T-cell (primary cell): ENCODE results near the gene SLC22A4. TPM values are rescaled to one million over a fixed set of nuclear protein-coding genes. Genes with fewer than 3 reads are reported as not detected.

Experiments used
- ATAC-seq, 4 experiments: fragments of 200-7000 bp in 3 of 4; fragments of 150-1000 bp in 1 of 4; cut with Tn5 transposase; replicated peaks in 1 of 4; 1 replicate in 3 of 4; 2 replicates in 1 of 4; pipeline ENCODE4 v1.10.0; 2021; ENCODE audit warnings: moderate library complexity in 3 of 4, mild to moderate bottlenecking in 2 of 4, moderate number of reproducible peaks in 1 of 4
- CTCF ChIA-PET, 2 donors: fragments of 300-600 bp; sonication (Branson Sonifier 250); formaldehyde crosslinking; loops; one replicate each; lab custom pipeline; 2022; ENCODE audit warnings: antibody characterized with exemption in 2 of 2; lab: Charles Lee
- POLR2A ChIA-PET, 2 donors: fragments of 300-600 bp; sonication (Branson Sonifier 250); formaldehyde crosslinking; loops; one replicate each; lab custom pipeline; 2022; ENCODE audit warnings: antibody characterized with exemption in 2 of 2; lab: Charles Lee
- DNase-seq, 35 experiments: peaks; one replicate each; pipeline versions ENCODE4 v3.0.0 to v3.0.0-alpha.2; 2013 to 2023
- H3K27ac ChIP-seq: one replicate; pipeline ENCODE4 v1.5.1; 2013; ENCODE audit warnings: low read length
- H3K27me3 ChIP-seq, 2 experiments: replicated peaks in 1 of 2; 1 replicate in 1 of 2; 2 replicates in 1 of 2; pipeline versions ENCODE4 v1.6.1 to v1.7.0; 2013; ENCODE audit warnings: low read length in 1 of 2, mixed read lengths in 1 of 2; ENCODE audit not compliant: control insufficient read depth in 2 of 2, insufficient read depth in 2 of 2; ENCODE audit errors: extremely low read depth in 1 of 2
- H3K36me3 ChIP-seq, 2 donors: 1 replicate in 1 of 2; 2 replicates in 1 of 2; pipeline versions ENCODE4 v1.6.1 to v1.7.0; 2013; ENCODE audit warnings: low read length in 1 of 2; ENCODE audit not compliant: control insufficient read depth in 2 of 2, insufficient read depth in 1 of 2; ENCODE audit errors: extremely low read depth in 1 of 2
- H3K4me1 ChIP-seq, 2 experiments: 1 replicate in 1 of 2; 2 replicates in 1 of 2; pipeline versions ENCODE4 v1.6.1 to v1.7.0; 2013; ENCODE audit warnings: low read length in 2 of 2, mixed read lengths in 1 of 2; ENCODE audit not compliant: insufficient read depth in 2 of 2, control insufficient read depth in 1 of 2; ENCODE audit errors: extremely low read depth in 1 of 2
- H3K4me3 ChIP-seq, 2 donors: 1 replicate in 1 of 2; 2 replicates in 1 of 2; pipeline versions ENCODE4 v1.5.1 to v1.7.0; 2013; ENCODE audit warnings: mild to moderate bottlenecking in 2 of 2, low read length in 1 of 2, moderate library complexity in 1 of 2; ENCODE audit not compliant: control insufficient read depth in 1 of 2; ENCODE audit errors: extremely low read depth in 1 of 2
- H3K9me3 ChIP-seq: 2 replicates; pipeline ENCODE4 v1.7.0; 2013
- H3K27ac Mint-ChIP-seq, 2 donors: one replicate each; pipeline ENCODE4 v1.8.0; 2020 to 2021; ENCODE audit warnings: mild to moderate bottlenecking in 2 of 2, mixed read lengths in 2 of 2
- H3K27me3 Mint-ChIP-seq, 2 donors: one replicate each; pipeline ENCODE4 v1.8.0; 2021 to 2022; ENCODE audit warnings: mixed read lengths in 2 of 2
- H3K36me3 Mint-ChIP-seq: one replicate; pipeline ENCODE4 v1.8.0; 2021; ENCODE audit warnings: mixed read lengths
- H3K4me1 Mint-ChIP-seq, 3 donors: one replicate each; pipeline ENCODE4 v1.8.0; 2020 to 2022; ENCODE audit warnings: mixed read lengths in 3 of 3, mild to moderate bottlenecking in 1 of 3
- H3K4me3 Mint-ChIP-seq, 3 donors: one replicate each; pipeline ENCODE4 v1.8.0; 2020 to 2022; ENCODE audit warnings: mild to moderate bottlenecking in 3 of 3, mixed read lengths in 3 of 3, moderate library complexity in 3 of 3
- H3K9me3 Mint-ChIP-seq, 3 donors: one replicate each; pipeline ENCODE4 v1.8.0; 2020 to 2022; ENCODE audit warnings: mixed read lengths in 3 of 3
- WGBS: methylation state at CpG from one replicate; pipeline ENCODE4 v1.1.5; 2013; ENCODE audit warnings: missing lambda C conversion rate; ENCODE audit not compliant: insufficient coverage; 5-methylcytosine and 5-hydroxymethylcytosine counted together
- total RNA-seq, 35 experiments: library from RNA in 6 of 35; stranded (reverse) in 6 of 35; fragments of 120-200 nt in 1 of 35; gene quantifications; one replicate each; pipeline versions ENCODE4 v1.2.1 to v1.2.4 and lab custom pipeline; 2013 to 2026

SLC22A4 gene
- total RNA-seq, 5 donors from 2014 or later (not counting 1 experiment from before 2014, with no cell fraction given), result 0.20 TPM; not detected in 4

DNA sequence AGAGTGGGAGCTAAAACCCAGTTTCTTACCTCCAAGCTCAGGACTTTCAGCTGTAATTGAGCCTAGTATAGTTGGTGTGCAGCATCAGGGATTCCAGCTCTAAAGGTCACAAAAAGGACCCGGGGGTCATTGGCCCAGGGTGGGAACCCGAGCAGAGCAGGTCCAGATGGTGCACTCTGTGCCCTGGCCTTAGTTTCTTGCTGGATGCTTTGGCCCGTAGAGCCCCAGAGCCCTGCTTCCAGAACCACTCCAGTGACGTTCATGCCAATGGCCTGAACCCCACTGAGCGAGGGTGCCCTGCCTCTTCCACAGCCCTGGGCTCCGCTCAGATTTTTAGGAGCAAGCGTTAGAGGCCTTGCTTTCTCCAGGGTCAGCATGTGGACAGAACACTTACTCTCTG lies 83.5 kb downstream of the SLC22A4 start:
- CTCF ChIA-PET, result no interaction called here
- no peaks in the 10 kb centered on the region for H3K9me3 Mint-ChIP-seq

GRCh38 chr5:132378580-132378979 lies 84.4 kb downstream of the SLC22A4 start:
- peaks cover 22% of the 10 kb centered on the region for H3K36me3 Mint-ChIP-seq
- peaks cover under 1 to 9% of the 10 kb centered on the region in 2 donors for H3K36me3 ChIP-seq
- WGBS, result 100% methylated on average over 2 of the region's 3 CpGs
- H3K4me1 Mint-ChIP-seq, result no peaks in the 10 kb centered on the region
- H3K9me3 ChIP-seq, result no peaks in the 10 kb centered on the region
- ATAC-seq (no peak), DNase-seq (no peak)
- ChIA-PET CTCF (no interaction called here), POLR2A (no interaction called here)
- H3K9me3 Mint-ChIP-seq, result no peaks in the 10 kb centered on the region
- H3K4me3 Mint-ChIP-seq, result no peak overlapping the region
- H3K27me3 ChIP-seq, result no peaks in the 10 kb centered on the region
- no peak overlapping the region for H3K4me3 ChIP-seq
- H3K27ac ChIP-seq, result no peak overlapping the region
- no peak overlapping the region for H3K27ac Mint-ChIP-seq
- no peaks in the 10 kb centered on the region for H3K4me1 ChIP-seq
- no peaks in the 10 kb centered on the region for H3K27me3 Mint-ChIP-seq

More for the DNA sequence above, 83.5 kb downstream of the SLC22A4 start:
- DNase-seq (no peak), ATAC-seq (no peak)
- H3K27ac Mint-ChIP-seq, result no peak overlapping the region
- H3K9me3 ChIP-seq, result no peaks in the 10 kb centered on the region
- H3K36me3 ChIP-seq, result peaks cover 0 to 9% of the 10 kb centered on the region in 2 donors
- POLR2A ChIA-PET, result no interaction called here
- H3K36me3 Mint-ChIP-seq, result peaks cover 22% of the 10 kb centered on the region
- peaks cover under 1% of the 10 kb centered on the region in 3 donors for H3K4me1 Mint-ChIP-seq
- H3K27me3 ChIP-seq, result no peaks in the 10 kb centered on the region
- 82% methylated on average over 6 of the region's 7 CpGs for WGBS
- H3K4me3 Mint-ChIP-seq, result no peak overlapping the region
- H3K4me1 ChIP-seq, result no peaks in the 10 kb centered on the region
- H3K4me3 ChIP-seq, result no peak overlapping the region
- H3K27ac ChIP-seq, result no peak overlapping the region
- no peaks in the 10 kb centered on the region for H3K27me3 Mint-ChIP-seq

GRCh38 chr5:132380047-132380446 lies 85.9 kb downstream of the SLC22A4 start:
- ChIA-PET CTCF (no interaction called here), POLR2A (no interaction called here)
- Histone ChIP-seq H3K9me3 (no peaks in the 10 kb centered on the region), H3K27ac (no peak overlapping the region), H3K4me3 (no peak overlapping the region), H3K27me3 (no peaks in the 10 kb centered on the region), H3K4me1 (no peaks in the 10 kb centered on the region), H3K36me3 (peaks cover 4 to 9% of the 10 kb centered on the region in 2 donors)
- Mint-ChIP-seq H3K9me3 (no peaks in the 10 kb centered on the region), H3K4me1 (peaks cover 2 to 3% (median 2%) of the 10 kb centered on the region in 3 donors), H3K27ac (no peak overlapping the region), H3K4me3 (no peak overlapping the region), H3K27me3 (no peaks in the 10 kb centered on the region), H3K36me3 (peaks cover 22% of the 10 kb centered on the region)
- ATAC-seq (no peak), DNase-seq (no peak)
- 94% methylated on average over 6 of the region's 6 CpGs for WGBS

DNA sequence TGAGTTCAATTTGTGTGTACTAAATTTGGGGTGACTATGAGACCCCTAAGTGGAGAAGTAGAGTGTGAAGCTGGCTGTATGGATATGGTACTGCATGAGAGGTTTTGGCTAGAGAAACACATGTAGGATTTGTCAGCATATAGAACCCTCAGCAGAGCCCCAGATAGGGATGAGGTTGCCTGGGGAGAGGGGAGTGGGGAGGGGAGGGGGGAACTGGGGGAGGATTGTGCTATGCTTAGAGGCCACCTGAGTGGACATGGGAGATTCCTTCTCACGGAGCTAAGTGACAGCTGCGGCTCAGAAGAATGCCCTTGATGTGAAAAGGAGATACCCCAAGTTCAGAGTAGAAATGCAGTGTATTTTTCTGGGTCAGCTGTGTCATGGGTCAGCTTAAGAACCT lies 86.5 kb downstream of the SLC22A4 start:
- Histone ChIP-seq H3K36me3 (peaks cover 4 to 9% of the 10 kb centered on the region in 2 donors), H3K4me3 (no peak overlapping the region), H3K4me1 (peaks cover 0 to 7% of the 10 kb centered on the region in 2 experiments), H3K27ac (no peak overlapping the region), H3K27me3 (no peaks in the 10 kb centered on the region), H3K9me3 (no peaks in the 10 kb centered on the region)
- CTCF ChIA-PET, result no interaction called here
- ATAC-seq (no peak), DNase-seq (no peak)
- WGBS, result 93% methylated on average over 2 of the region's 2 CpGs
- Mint-ChIP-seq H3K9me3 (no peaks in the 10 kb centered on the region), H3K36me3 (peaks cover 22% of the 10 kb centered on the region), H3K4me1 (peaks cover 9 to 10% (median 9%) of the 10 kb centered on the region in 3 donors), H3K27me3 (no peaks in the 10 kb centered on the region), H3K27ac (no peak overlapping the region), H3K4me3 (no peak overlapping the region)
- POLR2A ChIA-PET, result no interaction called here

DNA sequence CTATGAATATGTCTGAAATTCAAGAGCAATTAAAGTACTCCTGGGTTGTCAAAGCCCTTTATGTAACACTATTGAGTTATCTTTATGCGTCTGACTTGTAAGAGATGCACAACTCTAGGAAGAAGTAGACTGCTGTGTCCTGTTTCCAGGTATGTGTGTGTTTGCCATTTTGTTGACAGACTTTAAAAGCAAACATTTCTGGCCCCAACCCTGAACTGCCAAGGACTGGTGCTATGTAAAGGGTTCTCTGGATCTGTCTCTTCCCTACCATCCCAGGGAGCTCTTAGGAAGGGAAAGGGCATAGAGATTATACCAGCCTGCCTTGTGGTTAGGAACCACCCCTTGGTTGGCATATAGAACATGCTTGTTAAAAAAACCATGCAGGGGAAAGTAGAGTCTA lies 87.4 kb downstream of the SLC22A4 start:
- no peak overlapping the region for H3K27ac Mint-ChIP-seq

DNA sequence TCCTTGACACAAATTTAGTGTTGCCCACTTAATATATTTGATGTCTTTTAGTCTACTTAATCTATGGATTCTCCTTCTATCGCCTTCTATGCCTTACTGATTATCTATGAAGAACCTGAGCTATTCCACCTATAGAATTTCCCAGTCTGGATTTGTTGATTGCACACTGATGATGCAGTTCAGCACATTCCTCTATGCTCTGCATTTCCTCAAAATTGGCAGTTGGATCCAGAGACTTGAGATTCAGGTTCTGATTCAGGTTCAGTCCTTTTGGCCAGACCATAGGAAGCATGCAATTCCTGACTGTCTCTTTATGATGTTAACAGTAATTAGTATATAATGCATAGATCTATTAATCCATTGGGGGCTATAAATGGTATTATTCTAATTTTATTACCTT lies 89.1 kb downstream of the SLC22A4 start:
- DNase-seq (no peak), ATAC-seq (no peak)
- Mint-ChIP-seq H3K9me3 (no peaks in the 10 kb centered on the region), H3K36me3 (peaks cover 21% of the 10 kb centered on the region), H3K27me3 (no peaks in the 10 kb centered on the region), H3K4me1 (peaks cover 22 to 29% (median 25%) of the 10 kb centered on the region in 3 donors), H3K27ac (no peak overlapping the region), H3K4me3 (no peak overlapping the region)
- no peaks in the 10 kb centered on the region for H3K27me3 ChIP-seq
- CTCF ChIA-PET, result interaction anchor here in 1 of 2 donors (1.7 kb wide), 1 partner anchor 117 kb away, joined by 4 read pairs; no protein-coding TSS in a partner anchor
- no peak overlapping the region for H3K27ac ChIP-seq
- H3K9me3 ChIP-seq, result no peaks in the 10 kb centered on the region
- peaks cover 2 to 19% of the 10 kb centered on the region in 2 experiments for H3K4me1 ChIP-seq
- POLR2A ChIA-PET, result no interaction called here
- 88% methylated on average over 1 of the region's 1 CpG for WGBS
- no peak overlapping the region for H3K4me3 ChIP-seq
- peaks cover 4 to 9% of the 10 kb centered on the region in 2 donors for H3K36me3 ChIP-seq

More for the DNA sequence above, 87.4 kb downstream of the SLC22A4 start:
- Histone ChIP-seq H3K36me3 (peaks cover 4 to 9% of the 10 kb centered on the region in 2 donors), H3K27me3 (no peaks in the 10 kb centered on the region), H3K4me1 (peaks cover under 1 to 14% of the 10 kb centered on the region in 2 experiments), H3K27ac (no peak overlapping the region), H3K9me3 (no peaks in the 10 kb centered on the region), H3K4me3 (no peak overlapping the region)
- ATAC-seq (no peak), DNase-seq (no peak)
- Mint-ChIP-seq H3K4me3 (no peak overlapping the region), H3K4me1 (peaks cover 16 to 18% (median 17%) of the 10 kb centered on the region in 3 donors), H3K27me3 (no peaks in the 10 kb centered on the region), H3K36me3 (peaks cover 22% of the 10 kb centered on the region), H3K9me3 (no peaks in the 10 kb centered on the region)
- ChIA-PET POLR2A (no interaction called here), CTCF (interaction anchor here in 1 of 2 donors (1.7 kb wide), 1 partner anchor 119 kb away, joined by 4 read pairs; no protein-coding TSS in a partner anchor)
- 100% methylated on average over 1 of the region's 1 CpG for WGBS
